ENCODE data around the gene ALPK3. TPM values are rescaled to one million over a fixed set of nuclear protein-coding genes. Genes with fewer than 3 reads are reported as not detected.

The ALPK3 gene
- total RNA-seq, 1 experiment from 2014 or later, result 17.7 TPM

DNA sequence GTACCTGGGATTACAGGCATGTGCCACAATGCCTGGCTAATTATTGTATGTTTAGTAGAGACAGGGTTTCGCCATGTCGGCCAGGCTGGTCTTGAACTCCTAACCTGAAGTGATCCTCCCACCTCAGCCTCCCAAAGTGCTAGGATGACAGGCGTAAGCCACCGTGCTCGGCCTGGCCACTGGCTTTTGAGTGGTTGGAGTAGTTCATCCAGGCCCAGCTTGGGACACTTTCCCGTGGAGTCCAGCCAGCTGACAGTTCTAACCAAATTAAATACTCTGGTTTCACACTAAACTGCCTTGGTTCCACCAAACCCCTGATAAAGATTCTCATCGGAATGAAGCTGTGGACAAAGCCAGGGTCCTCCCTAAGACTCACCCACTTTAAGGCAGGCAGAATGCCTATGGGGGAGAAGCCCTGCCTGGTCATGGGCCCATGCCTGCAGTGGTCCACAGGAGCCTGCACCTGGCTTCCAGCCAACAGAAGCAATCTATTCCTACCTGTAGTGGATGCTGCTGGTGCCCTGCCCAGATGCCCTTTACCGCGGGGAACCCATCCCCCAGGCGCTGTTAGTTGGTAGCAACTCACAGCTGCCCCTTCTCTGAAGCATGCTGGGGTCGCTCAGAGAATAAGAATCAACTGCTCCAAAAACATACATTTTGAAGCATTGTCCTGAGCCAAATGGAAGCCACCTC lies 62.1 kb downstream of the ALPK3 start:
- Histone ChIP-seq H2BK12ac (ENCODE audit: insufficient read length, low read depth, low read length) (no peak overlapping the region), H3K4me2 (ENCODE audit: insufficient read depth, insufficient read length, low read length) (no peak overlapping the region), H3K79me1 (ENCODE audit: insufficient read depth, low read depth, low read length, poor library complexity, severe bottlenecking) (no peaks in the 10 kb centered on the region), H2AK5ac (ENCODE audit: insufficient read length, low read length) (no peak overlapping the region), H2BK15ac (ENCODE audit: low read depth, low read length) (no peak overlapping the region), H3K9ac (ENCODE audit: extremely low read depth, insufficient read length, low read length) (no peak overlapping the region), H2BK5ac (ENCODE audit: insufficient read length, low read length) (no peak overlapping the region), H3K27me3 (ENCODE audit: insufficient read depth, low read length) (no peaks in the 10 kb centered on the region), H3K23ac (ENCODE audit: insufficient read length, low read depth, low read length) (no peak overlapping the region), H3K4ac (ENCODE audit: low read depth, low read length) (no peak overlapping the region), H4K8ac (replicated peaks; ENCODE audit: insufficient read length, low read depth, low read length) (no peak overlapping the region), H3K56ac (ENCODE audit: insufficient read length, low read depth, low read length) (no peak overlapping the region), H4K20me1 (ENCODE audit: control insufficient read depth, insufficient read depth, insufficient read length) (no peaks in the 10 kb centered on the region), H3T11ph (ENCODE audit: low read length) (no peak overlapping the region), H4K91ac (ENCODE audit: insufficient read length, low read depth, low read length) (no peak overlapping the region), H3K23me2 (ENCODE audit: insufficient read length, low read depth, low read length, poor library complexity, severe bottlenecking) (no peaks in the 10 kb centered on the region), H4K5ac (ENCODE audit: insufficient read length, low read depth, low read length) (no peak overlapping the region), H2BK120ac (ENCODE audit: low read depth, low read length, poor library complexity, severe bottlenecking) (no peak overlapping the region), H2BK20ac (ENCODE audit: low read depth, low read length, poor library complexity, severe bottlenecking) (no peak overlapping the region), H3K18ac (ENCODE audit: insufficient read length, low read depth, low read length) (no peak overlapping the region), H3K9me3 (ENCODE audit: control insufficient read depth, low read depth, low read length) (no peaks in the 10 kb centered on the region), H3K27ac (ENCODE audit: insufficient read length, low read depth, low read length) (no peak overlapping the region), H3K4me1 (ENCODE audit: insufficient read depth, low read length) (no peaks in the 10 kb centered on the region), H3K79me2 (ENCODE audit: insufficient read depth, low read length) (peaks cover 2% of the 10 kb centered on the region; the same call in 1 of the 2 replicates), H2AFZ (ENCODE audit: low read length) (no peak overlapping the region), H3K14ac (ENCODE audit: insufficient read depth, low read length) (no peak overlapping the region)
- TF ChIP-seq, protein P1, sequence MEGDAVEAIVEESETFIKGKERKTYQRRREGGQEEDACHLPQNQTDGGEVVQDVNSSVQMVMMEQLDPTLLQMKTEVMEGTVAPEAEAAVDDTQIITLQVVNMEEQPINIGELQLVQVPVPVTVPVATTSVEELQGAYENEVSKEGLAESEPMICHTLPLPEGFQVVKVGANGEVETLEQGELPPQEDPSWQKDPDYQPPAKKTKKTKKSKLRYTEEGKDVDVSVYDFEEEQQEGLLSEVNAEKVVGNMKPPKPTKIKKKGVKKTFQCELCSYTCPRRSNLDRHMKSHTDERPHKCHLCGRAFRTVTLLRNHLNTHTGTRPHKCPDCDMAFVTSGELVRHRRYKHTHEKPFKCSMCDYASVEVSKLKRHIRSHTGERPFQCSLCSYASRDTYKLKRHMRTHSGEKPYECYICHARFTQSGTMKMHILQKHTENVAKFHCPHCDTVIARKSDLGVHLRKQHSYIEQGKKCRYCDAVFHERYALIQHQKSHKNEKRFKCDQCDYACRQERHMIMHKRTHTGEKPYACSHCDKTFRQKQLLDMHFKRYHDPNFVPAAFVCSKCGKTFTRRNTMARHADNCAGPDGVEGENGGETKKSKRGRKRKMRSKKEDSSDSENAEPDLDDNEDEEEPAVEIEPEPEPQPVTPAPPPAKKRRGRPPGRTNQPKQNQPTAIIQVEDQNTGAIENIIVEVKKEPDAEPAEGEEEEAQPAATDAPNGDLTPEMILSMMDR (conservative IDR thresholded peaks at IDR 0.05), result no peak
- Mint-ChIP-seq H3K4me3 (no peak overlapping the region), H3K36me3 (ENCODE audit: insufficient read depth in 1 of 3, low read depth in 3 of 3) (no peaks in the 10 kb centered on the region), H3K27me3 (ENCODE audit: low read depth) (peaks cover 7% of the 10 kb centered on the region), H3K27ac (no peak overlapping the region), H3K9me3 (no peaks in the 10 kb centered on the region), H3K4me1 (peaks cover 9 to 12% of the 10 kb centered on the region in 2 experiments)
- no CpG with 5 or more reads among the region's 11 CpGs for WGBS (ENCODE audit: extremely low coverage, insufficient read length, low lambda C conversion rate)
- no peak for DNase-seq

Data from H9 (cell line).